Measurements from ENCODE around the gene ARHGEF35. TPM values are rescaled to one million over a fixed set of nuclear protein-coding genes. Genes with fewer than 3 reads are reported as not detected.
"Not testable (repeated sequence)": the region's sequence is repeated elsewhere in the genome, so short reads cannot be mapped to it uniquely, and the experiment has no call there.

The ARHGEF35 gene
- total RNA-seq, 1 donor from 2014 or later, result 7.2 TPM

DNA sequence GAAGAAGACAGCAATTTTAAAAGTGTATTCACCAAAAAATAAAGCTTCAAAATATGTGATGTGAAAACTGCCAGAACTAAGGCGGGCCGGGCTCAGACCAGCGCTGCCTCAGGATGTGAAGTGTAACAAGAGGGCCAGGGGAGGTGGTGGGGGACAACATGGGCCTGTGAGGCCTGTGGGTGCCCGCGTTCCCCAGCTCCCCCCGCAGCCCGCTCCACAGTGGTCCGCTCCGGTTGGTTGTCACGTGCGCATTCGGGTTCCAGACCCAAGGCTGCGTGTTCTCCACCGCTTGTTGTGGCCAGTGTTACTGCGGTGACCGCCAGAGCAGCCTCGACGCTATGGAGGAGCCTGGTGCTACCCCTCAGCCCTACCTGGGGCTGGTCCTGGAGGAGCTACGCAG, 12.5 kb downstream of the ARHGEF35 start, which contains the start of gene CTAGE4:
Gene CTAGE4, plus strand, starts transcription at position 301 of the 400 bp plus-strand sequence. Its CDS starts 38 bp downstream, at position 339.
- ATAC-seq; DNase-seq (ENCODE audit: low spot score): not testable (repeated sequence)

- ATAC-seq; DNase-seq (ENCODE audit: low spot score): not testable (repeated sequence)
Measured at GRCh38 chr7:144179165-144179479, 16.5 kb downstream of the ARHGEF35 start.

GRCh38 chr7:144178380-144179164, 17.1 kb downstream of the ARHGEF35 start:
- not testable (repeated sequence) for DNase-seq (ENCODE audit: low spot score)
- peak; percentile 92 for ATAC-seq

DNA sequence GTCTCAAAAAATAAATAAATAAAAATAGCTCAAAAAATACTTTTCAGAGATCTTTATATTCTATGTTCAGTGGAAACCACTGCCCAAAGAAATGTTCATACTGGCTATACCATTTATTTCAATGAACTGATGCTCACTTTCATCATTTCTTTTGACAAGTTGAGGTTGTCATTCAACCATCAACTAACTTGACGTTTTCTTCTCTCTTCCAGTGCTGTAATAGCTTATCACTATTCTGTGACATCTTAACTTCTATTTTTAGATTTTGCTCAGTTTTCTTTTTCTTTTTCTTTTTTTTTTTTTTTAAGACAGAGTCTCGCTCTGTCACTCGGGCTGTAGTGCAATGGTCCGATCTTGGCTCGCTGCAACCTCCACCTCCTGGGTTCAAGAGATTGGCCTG, 21.0 kb downstream of the ARHGEF35 start:
- DNase-seq (ENCODE audit: low spot score) (no peak), ATAC-seq (no peak)

DNA sequence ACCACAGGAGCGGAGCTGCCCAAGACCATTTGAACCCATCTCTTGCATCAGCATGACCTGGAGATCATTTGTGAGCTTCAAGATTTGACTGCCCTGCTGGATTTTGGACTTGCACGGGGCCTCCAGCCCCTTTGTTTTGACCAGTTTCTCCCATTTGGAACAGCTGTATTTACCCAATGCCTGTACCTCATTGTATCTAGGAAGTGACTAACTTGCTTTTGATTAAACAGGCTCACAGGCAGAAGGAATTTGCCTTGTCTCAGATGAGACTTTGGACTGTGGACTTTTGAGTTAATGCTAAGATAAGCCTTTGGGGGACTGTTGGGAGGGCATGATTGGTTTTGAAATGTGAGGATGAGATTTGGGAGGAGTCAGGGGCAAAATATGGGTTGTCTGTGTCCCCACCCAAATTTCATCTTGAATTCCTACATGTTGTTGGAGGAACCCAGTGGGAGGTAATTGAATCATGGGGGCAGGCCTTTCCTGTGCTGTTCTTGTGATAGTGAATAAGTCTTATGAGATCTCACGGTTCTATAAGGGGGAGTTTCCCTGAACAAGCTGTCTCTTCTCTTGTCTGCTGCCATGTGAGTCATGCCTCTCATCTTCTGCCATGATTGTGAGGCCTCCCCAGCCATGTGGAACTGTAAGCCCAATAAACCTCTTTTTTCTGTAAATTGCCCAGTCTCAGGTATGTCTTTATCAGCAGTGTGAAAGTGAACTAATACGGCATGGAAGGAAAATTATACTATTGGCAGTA, 23.9 kb downstream of the ARHGEF35 start:
- not testable (repeated sequence) for ATAC-seq; DNase-seq (ENCODE audit: low spot score)

DNA sequence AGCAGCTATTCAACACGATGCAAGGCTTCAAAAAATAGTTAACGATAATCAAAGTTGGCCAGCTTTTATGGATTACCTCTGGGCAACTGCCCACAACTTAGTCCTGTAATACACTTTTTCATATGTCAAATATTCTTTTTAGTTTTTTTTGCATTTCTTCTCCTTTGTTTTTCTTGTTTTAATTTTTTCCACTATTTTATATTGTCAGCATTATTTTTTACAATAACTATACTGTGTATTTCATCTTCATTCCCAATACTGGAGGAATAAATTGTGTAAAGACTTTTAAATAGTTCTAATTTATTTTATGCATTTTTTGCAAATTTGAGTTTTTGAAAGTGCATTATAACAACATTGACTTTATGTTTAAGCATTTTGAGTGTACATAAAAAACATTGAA, 30.8 kb downstream of the ARHGEF35 start:
- DNase-seq (ENCODE audit: low spot score), result no peak
- no peak for ATAC-seq

- ATAC-seq, result no peak
- DNase-seq (ENCODE audit: low spot score), result no peak
Measured at GRCh38 chr7:144158861-144159260, 36.8 kb downstream of the ARHGEF35 start.

DNA sequence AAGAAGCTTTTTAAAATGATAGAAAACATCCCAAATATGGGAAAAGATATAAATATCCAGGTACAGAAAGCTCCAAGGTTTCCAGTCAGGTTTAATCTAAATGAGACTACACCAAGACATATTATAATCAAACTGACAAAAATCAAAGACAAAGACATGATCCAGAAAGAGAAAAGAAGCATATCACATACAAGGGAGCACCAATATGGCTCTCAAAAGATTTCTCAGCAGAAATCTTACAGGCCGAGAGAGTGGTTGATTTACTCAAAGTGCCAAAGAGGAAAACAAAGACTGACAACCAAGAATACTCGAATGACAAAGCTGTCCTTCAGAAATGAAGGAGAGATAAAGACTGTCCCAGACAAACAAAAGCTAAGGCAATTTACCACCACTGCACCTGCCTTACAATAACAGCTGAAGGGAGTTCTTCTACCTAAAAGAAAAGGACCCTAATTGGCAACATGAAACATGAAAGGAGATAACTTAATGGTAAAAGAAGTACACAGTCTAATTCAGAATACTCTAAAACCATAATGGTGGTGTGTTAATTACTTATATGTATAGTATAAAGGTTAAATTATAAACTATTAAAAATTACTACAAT, 47.3 kb downstream of the ARHGEF35 start:
- DNase-seq (ENCODE audit: low spot score), result no peak
- no peak for ATAC-seq

DNA sequence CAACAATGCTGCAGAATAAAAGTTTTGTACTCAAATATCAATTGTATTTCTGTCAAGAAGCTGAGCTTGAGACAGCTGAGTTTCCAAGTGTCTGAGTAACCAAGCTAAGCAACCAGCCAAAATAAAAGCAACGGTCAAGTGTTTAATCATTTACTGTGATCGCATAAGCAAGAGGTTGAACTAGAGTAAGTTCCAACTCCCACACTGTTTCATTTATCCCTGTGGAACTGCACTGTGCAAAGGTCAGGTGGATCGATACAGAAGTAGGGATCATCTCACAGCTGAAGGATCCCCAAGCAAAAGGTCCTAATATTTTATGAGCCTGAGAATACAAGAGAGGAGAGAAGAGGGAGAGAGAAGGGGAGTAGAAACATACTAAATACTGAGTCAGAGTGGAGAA, 51.2 kb downstream of the ARHGEF35 start:
- ATAC-seq, result peak; percentile 87

DNA sequence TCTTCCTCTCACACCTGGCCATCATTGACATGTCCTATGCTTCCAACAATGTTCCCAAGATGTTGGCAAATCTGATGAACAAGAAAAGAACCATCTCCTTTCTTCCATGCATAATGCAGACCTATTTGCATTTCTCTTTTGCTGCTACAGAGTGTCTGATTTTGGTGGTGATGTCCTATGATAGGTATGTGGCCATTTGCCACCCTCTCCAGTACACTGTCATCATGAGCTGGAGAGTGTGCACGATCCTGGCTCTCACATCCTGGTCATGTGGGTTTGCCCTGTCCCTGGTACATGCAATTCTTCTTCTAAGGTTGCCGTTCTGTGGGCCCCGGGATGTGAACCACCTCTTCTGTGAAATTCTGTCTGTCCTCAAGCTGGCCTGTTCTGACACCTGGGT, 53.4 kb downstream of the ARHGEF35 start:
- DNase-seq (ENCODE audit: low spot score) (no peak), ATAC-seq (no peak)

More for the DNA sequence above, 51.2 kb downstream of the ARHGEF35 start:
- no peak for DNase-seq (ENCODE audit: low spot score)

DNA sequence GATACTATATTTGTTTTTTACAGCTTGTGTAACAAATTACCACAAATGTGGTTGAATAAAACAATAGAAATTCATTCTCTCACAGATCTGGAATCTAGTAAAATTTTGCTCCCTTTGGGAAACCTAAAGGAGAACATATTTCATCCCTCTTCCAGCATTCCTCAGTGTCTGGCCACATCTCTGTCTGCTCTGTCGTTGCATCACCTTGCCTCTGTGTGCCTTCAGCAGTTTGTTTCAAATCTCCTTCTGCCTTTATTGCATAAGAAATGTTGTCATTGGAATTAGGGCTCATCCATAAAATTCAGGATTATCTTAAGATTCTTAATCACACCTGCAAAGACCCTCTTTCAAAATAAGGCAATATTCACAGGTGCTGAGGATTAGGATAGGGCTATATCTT, 58.1 kb downstream of the ARHGEF35 start:
- ATAC-seq (peak; percentile 44), DNase-seq (ENCODE audit: low spot score) (no peak)

Other genes with a start within 250 kb of the ARHGEF35 start
- not detected for gene OR2F1, start 241.0 kb downstream of the ARHGEF35 start, total RNA-seq
- gene OR6B1, start 195.5 kb downstream of the ARHGEF35 start, total RNA-seq, result not detected
- not detected for gene OR2A5, start 146.9 kb downstream of the ARHGEF35 start, total RNA-seq
- not detected for gene OR2A25, start 126.0 kb downstream of the ARHGEF35 start, total RNA-seq
- not detected for gene OR2A12, start 109.6 kb downstream of the ARHGEF35 start, total RNA-seq
- not detected for gene OR2A2, start 86.2 kb downstream of the ARHGEF35 start, total RNA-seq
- not detected for gene OR2A14, start 72.7 kb downstream of the ARHGEF35 start, total RNA-seq
- 1.4 TPM for gene CTAGE4, start 12.4 kb downstream of the ARHGEF35 start, total RNA-seq
- not detected for gene OR2A42, start 43.8 kb upstream of the ARHGEF35 start, total RNA-seq
- 1.9 TPM for gene OR2A7, start 69.0 kb upstream of the ARHGEF35 start, total RNA-seq
- gene CTAGE8, start 73.5 kb upstream of the ARHGEF35 start, total RNA-seq, result 1.4 TPM
- not detected for gene OR2A1, start 116.6 kb upstream of the ARHGEF35 start, total RNA-seq
- 11.6 TPM for gene ARHGEF5, start 159.6 kb upstream of the ARHGEF35 start, total RNA-seq
- not detected for gene NOBOX, start 207.9 kb upstream of the ARHGEF35 start, total RNA-seq